Activated T-helper 1 cell treated with anti-CD3 and anti-CD28 coated beads, Interleukin-2, amount 50 U/mL, for 16 hours (primary cell): ENCODE data around the gene RTTN.
"Not testable (repeated sequence)": the region's sequence is repeated elsewhere in the genome, so short reads cannot be mapped to it uniquely, and the experiment has no call there.

ENCODE experiments used
- DNase-seq, 2 donors: peaks; one replicate each; pipeline ENCODE4 v3.0.0-alpha.2; 2020; ENCODE audit warnings: low read depth in 1 of 2, low spot score in 1 of 2

RTTN gene

DNA sequence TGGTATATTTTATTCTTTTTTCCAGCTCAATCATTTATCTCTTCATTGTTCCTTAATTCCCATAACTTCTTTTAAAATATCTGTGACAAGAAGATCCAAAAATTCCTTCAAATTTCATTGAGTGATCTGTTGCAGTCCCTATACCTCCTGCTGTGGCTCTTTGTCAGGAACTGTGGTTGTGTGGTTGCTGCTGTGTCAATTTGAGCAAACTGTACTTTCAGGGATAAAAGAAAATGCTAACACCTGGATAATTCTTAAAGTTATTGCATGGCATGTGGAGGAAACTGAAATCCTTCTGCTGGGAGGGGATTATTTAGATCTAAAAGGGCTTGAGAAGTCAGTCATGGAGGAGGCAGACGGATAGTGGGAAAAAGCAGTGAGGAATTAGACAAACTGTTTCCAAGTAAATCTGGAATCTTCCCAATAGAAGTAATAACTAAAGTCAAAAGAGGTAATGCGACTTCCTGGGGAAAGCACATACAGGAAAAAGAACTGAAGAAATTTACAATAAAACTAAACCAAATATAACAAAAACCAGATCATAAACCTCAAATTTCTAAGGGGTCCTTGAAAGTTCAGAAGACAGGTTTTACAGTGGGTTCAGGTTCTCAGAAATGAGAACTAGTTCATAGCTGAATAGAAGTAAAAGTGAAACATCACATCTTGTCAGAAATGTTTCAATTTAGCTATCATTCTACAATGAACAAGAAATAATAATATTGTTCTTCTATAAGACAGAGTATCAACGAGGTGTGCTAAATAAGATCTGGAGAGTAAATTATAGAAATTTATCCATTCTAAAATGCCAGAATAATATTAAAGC, 224.3 kb downstream of the RTTN start:
- DNase-seq, result no peak

DNA sequence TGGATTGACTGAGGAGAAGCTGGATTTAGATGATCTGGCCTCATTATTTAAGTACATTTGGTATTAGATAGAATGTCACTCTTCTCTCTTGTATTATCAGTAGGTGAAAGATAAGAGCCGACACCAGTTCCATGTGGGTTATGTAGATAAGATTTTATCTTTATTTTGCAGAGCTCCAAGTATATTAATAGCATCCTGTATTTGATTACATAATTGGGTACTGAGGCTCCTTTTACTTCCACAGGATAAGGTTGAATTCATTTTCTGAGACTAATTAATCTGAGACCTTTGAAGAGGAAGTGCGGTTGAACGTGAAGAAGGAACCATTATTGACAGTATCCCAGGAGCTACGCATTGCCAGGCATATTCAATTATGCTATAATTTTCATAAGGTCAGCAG, 225.0 kb downstream of the RTTN start:
- DNase-seq, result no peak

DNA sequence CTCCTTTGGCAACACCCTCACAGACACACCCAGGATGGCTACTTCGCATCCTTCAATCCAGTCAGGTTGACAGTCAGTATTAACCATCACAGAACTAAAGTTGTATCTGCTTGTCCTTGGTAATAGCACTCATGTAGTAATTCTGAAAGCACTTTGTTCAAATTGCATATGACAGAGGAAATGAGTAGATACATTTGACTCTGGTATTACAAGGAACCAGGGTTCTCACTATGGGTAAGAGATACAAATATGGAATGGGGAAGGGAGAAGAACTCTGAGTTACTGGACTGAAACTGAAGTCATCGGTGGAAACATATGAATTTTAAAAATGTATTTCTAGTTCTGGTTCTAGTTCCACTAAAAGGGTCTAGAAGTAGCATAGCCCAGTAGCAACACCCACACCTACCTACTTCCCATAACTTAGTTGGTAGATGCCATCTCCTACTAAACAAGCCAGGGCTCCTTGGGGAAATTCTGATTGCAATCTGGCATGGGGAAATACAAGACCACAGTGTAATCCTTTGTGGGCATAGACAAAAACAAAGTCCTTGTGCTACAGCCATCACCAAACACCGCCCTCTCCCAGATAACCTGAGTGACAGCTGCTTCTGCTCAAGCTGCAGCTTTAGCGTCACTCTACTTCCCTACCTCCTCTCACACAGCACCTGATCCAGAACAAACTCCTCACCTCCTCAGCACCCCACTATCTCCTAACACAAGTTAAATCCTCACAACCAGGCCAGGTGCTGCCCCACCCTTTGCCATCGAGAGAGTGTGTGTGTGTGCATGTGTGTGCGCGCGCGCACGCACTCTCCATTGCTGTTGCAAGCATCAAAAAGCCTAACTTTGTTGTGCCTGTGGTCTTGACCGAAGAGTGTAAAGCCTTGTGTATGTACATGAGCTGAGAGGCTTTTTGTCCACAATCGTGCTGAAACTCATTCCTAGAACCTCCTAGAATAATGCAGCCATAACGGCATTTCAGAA, 226.5 kb downstream of the RTTN start:
- DNase-seq, result no peak

DNA sequence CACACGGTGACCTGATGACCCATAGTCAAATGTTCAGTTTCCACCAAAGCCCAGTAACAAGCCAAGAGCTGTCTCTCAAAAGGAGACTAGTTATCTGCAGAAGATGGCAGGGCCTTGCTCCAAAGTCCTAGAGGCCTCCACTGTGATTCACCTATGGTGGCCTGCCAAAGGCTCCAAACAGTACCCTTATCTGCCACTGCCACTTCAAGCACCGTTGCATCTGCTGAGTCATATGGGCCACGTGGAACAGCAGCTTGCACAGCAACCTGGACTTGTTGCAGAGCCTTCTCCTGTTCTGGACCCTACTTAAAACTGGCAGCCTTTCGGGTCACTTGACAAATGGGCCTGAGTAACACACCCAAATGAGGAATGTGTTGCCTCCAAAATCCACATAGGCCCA, 230.2 kb downstream of the RTTN start:
- DNase-seq, result not testable (repeated sequence)

DNA sequence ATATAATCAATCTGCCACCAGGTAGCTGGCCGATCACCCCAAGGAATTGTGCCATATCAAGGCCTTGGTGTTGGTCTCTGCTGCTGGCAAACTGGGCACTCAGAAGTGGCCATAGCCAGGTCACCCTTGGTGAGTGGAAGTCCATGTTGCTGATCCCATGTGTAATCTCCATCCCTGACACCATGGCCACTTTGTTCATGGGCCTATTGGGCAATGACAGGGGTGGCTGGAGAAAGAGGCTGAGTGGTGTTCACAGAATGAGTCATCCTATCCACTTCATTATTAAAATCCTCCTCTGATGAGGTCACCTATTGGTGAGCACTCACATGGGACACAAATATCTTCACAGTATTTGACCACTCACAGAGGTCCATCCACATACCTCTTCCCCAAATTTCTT, 231.1 kb downstream of the RTTN start:
- DNase-seq, result no peak

DNA sequence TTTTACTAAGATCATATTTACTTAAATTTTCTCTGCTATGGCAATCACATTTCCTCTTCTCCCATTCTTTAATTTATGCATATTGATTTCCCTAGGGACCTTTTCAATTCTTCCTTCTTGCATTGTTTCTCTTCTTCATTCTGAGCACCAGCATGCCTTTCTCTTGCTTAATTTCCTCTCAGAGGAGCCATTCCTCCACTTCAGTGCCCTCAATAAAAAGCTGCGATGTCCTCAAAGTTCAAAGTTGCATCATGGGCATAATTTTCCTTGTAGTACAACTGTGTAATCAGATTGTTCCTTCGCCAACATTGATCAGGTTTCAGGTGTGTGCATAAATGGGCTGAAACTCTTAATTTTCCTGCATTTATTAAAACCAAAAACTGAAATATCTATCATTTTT, 236.0 kb downstream of the RTTN start:
- no peak for DNase-seq

DNA sequence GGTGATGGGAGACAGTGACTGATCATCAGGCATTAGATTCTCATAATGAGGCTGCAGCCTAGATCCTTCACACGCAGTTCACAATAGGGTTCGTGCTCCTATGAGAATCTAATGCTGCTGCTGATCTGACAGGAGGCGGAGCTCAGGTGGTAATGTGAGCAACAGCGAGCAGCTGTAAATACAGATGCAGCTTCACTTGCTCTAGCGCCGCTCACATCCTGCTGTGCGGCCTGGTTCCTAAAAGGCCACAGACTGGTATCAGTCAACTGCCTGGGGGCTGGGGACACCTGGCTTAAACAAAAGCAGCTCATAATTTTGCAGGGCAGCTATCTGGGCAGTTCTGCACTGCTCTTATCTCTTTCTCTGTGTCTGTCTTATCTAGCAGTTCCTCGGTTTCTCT, 237.4 kb downstream of the RTTN start:
- no peak for DNase-seq

DNA sequence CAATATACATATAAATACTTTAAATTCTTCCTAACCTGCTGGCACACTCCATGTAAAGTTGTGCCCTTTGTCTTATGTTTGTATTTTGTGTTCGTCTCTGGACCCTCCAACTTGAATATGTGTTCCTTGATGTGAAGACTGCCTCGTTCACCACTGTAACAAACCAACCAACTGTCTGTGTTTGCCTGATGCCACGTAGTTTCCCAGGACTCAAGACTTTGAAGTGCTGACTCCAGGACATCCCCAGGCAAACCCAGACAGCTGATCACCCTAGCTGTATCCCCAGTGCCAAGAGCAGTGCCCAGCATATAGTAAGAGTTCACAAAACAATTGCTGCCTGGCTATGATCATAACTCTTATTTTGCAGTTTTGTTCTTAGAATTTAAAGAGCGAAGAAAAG, 242.3 kb downstream of the RTTN start:
- no peak for DNase-seq

DNA sequence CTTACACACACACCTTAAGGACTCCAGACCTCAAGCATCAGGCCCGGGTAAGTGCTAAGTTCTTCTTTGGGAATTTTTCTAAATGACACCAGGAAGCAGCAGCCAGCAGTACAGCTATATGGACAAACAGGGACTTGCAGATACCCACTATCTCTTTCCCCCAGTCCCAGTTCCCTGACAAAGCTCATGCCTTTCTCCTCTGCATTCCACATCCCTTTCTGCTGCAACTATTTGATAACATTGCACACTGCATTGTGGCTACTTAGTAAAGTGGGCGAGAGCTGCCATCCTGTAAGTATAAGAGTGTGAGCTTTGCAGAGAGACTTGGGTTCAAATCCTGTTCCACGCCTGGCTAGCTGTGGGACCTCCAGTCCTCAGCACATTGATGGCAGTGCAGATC, 243.8 kb downstream of the RTTN start:
- no peak for DNase-seq

DNA sequence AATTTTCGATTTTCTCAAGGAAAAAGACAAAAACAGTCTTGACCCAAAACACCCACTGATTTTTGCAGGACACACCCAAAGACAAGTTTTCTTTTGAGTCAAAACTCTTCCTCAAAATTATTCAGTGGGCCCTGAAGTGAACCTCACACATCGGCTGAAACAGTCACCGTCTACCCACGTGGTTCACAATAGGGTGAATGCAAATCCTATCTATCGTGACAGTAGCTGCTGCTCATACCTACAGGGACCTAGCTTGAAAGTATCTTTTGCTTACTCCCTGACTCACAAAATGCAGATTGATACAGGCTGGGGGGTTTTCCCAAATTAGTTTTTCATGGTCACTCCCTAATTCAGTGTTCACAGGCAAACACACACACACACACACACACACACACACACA, 247.1 kb downstream of the RTTN start:
- DNase-seq, result no peak

DNA sequence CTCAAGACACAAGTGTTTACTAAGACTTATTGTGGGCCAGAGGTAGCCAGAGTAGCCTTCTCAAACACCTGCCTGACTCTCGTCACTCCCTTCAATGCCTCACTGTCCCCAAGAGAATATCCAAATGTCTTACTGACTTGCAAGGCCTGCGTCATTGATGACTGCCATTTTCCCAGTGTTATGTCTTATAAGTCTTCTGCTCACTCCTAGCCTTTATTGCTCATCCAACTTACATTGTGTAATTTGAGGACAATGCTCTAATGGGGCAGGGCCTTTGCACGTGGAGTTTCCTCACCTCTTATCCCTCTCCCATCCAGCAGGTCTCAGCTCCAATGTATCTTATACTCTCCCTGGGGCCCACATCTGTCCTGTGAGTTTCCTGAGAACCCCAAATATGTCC, 247.7 kb downstream of the RTTN start:
- no peak for DNase-seq

DNA sequence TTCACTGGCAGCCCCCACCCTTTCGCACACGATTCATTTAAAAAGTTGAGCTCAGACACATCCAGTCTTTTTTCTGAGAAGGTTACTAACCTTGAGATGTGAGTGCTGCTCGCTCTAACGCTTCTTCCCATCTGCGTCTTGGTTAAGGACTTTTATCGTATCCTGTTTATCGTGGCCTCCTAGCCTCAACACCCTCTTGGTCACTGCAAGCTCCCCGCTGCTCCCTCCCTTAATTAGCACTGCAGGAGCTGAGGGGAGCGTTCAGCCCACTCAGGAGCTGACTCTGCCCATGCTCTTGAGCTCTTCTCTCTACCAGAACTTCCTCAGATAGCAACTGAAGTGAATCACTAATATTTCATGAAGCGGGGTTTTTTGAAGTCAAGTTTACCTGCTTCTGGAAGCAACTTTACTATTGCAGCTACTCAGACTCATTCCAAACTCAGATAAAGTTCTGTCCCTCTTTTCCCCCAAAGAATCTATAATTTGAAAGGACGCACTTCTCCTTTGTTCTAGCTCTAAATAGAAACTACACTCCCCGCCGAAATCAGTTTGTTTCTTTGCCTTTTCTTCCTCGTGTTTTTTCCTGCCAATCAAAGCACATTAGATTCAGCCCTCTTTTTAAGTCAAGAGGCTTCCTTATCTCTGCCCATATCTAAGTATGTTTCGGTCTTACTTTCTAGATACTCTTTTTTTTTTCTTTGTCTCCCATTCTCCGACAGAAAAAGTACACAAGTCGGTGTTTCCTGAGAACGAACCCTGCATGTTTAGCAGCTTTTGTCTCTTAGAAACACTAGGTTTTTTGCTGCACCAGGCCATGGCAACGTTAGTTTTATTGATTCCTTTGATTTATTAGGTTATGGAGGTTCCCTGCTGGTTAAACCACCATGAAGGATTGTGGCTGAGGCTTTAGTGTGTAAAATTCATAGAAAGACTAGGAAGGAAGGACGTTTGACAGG, 248.5 kb downstream of the RTTN start:
- no peak for DNase-seq

DNA sequence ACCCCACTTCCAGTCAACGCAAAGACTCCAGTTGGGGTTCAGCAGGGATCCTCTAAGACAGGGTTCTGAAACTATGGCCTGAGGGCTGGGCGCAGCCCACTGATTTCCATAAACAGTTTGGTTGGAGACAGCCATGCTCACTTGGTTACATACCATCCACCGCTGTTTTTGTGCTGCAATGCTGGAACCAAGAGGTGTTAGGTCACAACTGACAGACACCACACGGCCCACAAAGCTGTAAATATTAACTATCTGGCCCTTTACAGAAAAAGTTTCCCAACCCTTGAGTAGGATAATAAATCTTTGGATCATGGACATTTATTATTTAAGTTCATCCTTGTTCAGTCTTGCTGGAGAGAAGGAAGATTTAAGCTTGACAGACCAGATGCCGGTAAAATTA, 249.4 kb downstream of the RTTN start:
- DNase-seq, result no peak

DNA sequence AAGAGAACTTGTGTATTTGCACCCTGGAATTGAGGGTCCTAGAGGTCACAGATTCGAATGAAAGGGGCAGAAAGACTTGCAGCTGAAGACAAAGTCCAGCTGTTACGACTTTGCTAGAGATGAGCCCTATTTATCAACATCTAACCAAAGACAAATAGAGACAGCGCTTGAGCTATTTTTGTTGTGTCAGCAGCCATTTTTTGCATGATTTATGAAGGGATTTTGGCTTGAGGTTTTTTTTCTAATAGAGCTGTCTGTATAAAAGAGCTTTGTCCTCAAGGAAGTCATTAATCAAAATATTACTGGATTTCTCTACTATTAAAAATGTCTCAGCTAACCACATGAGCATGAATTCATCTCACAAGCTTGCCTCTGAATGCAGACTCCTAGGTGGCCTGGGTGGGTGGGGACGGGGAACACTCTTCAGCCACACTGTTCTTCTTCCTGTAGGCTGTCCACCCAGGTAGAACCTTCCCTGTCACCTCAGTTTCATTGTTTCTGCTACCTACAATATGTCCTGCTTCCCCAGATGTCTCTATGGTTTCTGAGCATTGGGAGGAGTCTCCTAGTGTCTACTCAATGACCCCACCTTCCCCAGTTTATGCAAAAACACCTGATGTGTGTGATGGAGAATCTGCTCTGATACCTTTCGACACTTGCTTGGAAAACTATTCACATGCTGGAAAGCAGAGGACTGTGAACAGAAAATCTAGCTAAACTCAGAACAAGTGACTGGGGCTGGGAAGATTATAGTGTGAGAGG, 250.6 kb downstream of the RTTN start:
- DNase-seq, result no peak

DNA sequence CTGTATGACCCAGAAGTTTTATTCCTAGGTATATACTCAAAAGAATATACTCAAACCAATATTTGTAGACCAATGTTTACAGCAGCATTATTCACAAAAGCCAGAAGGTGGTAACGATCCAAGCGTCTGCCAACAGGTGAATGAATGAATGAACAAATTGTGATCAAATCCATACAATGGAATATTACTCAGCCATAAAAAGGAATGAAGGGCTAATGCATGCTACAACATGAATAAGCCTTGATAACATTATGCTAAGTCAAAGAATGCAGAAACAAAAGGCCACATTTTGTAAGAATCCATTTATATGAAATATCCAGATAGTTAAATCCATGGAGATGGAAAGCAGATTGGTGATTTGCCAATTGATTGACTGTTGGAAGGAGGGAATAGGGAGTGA, 252.3 kb downstream of the RTTN start:
- no peak for DNase-seq
